Bronchial epithelial cell (primary cell): ENCODE results near the gene PDXDC1. TPM values are rescaled to one million over a fixed set of nuclear protein-coding genes. Genes with fewer than 3 reads are reported as not detected.
"Not testable (repeated sequence)": the region's sequence is repeated elsewhere in the genome, so short reads cannot be mapped to it uniquely, and the experiment has no call there.

Experiments
- DNase-seq: peaks from one replicate; pipeline ENCODE4 v3.0.0-alpha.2; 2010; ENCODE audit warnings: low read depth
- FAIRE-seq: peaks from 2 replicates; lab custom pipeline; 2011; peaks lifted over from hg19 to GRCh38; lab: Jason Lieb, UNC
- H3K27me3 ChIP-seq: 2 replicates; pipeline ENCODE4 v1.5.1; 2011; ENCODE audit warnings: low read length; ENCODE audit not compliant: control insufficient read depth, insufficient read depth
- H3K36me3 ChIP-seq: 2 replicates; pipeline ENCODE4 v1.5.1; 2011; ENCODE audit warnings: low read length; ENCODE audit not compliant: control insufficient read depth, insufficient read depth
- H3K4me3 ChIP-seq: 2 replicates; pipeline ENCODE4 v1.5.1; 2011; ENCODE audit warnings: mild to moderate bottlenecking, low read depth, low read length, control low read depth
- total RNA-seq: library from RNA; depleted of rRNA; stranded (reverse); fragments of >200 nt; gene quantifications from 2 replicates; pipeline ENCODE4 v1.2.1, GENCODE V29; 2014
- TF ChIP-seq, protein P1 (sequence below): IDR thresholded peaks from 2 replicates; pipeline ENCODE4 v1.5.1; 2011; ENCODE audit warnings: mild to moderate bottlenecking, moderate library complexity, low read length, control low read depth, inconsistent platforms; ENCODE audit not compliant: insufficient read depth, severe bottlenecking

The PDXDC1 gene
- total RNA-seq, 1 donor from 2014 or later = 71.9 TPM

DNA sequence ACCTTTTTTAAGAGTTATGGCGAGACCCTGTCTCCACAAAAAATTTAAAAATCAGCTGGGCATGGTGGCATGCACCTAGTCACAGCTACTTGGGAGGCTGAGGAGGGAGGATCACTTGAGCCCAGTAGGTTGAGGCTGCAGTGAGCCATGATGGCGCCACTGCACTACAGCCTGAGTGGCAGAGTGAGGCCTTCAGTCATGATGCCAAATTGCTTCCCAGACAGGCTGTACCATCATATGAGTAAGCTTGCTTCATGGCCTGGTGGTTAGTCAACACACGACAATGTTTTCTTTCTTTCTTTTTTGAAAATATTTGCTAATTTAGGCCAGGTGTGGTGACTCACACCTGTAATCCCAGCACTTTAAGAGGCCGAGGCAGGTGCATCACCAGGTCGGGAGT lies 68.5 kb downstream of the PDXDC1 start:
- peaks cover 8% of the 10 kb centered on the region for H3K36me3 ChIP-seq
- FAIRE-seq = no peak

DNA sequence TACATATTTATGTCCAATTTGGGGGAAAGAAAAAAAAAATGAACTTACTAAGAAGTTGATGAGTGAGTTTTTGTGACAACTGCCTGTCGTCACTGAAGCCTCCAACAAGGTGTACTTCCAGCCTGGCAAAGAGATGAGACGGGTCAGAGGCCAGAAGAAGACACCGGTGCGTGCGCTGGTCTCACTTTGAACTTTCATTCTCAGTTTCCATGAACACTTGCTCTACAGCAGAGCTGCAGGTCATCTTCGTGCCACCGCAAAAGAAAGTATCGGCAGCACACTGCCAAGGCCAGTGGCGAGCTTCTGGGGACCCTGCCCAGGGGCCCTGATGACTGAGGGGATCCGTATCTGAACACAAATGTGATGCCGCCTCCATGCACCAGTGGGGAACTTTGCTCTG lies 69.5 kb downstream of the PDXDC1 start:
- H3K36me3 ChIP-seq = peaks cover 4% of the 10 kb centered on the region

More for the DNA sequence above, 68.5 kb downstream of the PDXDC1 start:
- TF ChIP-seq, protein P1, sequence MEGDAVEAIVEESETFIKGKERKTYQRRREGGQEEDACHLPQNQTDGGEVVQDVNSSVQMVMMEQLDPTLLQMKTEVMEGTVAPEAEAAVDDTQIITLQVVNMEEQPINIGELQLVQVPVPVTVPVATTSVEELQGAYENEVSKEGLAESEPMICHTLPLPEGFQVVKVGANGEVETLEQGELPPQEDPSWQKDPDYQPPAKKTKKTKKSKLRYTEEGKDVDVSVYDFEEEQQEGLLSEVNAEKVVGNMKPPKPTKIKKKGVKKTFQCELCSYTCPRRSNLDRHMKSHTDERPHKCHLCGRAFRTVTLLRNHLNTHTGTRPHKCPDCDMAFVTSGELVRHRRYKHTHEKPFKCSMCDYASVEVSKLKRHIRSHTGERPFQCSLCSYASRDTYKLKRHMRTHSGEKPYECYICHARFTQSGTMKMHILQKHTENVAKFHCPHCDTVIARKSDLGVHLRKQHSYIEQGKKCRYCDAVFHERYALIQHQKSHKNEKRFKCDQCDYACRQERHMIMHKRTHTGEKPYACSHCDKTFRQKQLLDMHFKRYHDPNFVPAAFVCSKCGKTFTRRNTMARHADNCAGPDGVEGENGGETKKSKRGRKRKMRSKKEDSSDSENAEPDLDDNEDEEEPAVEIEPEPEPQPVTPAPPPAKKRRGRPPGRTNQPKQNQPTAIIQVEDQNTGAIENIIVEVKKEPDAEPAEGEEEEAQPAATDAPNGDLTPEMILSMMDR = no peak
- Histone ChIP-seq H3K27me3 (no peaks in the 10 kb centered on the region), H3K4me3 (no peak overlapping the region)
- DNase-seq = peak; percentile 75

DNA sequence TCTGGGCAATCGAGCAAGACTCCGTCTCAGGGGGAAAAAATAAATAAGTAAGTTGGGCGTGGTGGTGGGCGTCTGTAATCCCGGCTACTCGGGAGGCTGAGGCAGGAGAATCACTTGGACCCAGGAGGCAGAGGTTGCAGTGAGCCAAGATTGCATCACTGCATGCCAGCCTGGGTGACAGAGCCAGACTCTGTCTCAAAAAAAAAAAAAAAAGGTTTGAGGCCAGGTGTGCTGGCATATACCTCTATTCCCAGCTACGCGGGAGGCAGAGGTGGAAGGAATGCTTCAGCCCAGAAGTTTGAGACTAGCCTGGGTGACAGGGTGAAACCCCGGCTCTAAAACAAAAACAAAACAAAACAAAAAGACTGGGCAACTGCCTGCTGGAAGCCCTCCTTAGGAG lies 70.4 kb downstream of the PDXDC1 start:
- H3K4me3 ChIP-seq, H3K36me3 ChIP-seq, FAIRE-seq, H3K27me3 ChIP-seq, DNase-seq: not testable (repeated sequence)

More for the DNA sequence above, 69.5 kb downstream of the PDXDC1 start:
- TF ChIP-seq, protein P1 = no peak
- Histone ChIP-seq H3K27me3 (no peaks in the 10 kb centered on the region), H3K4me3 (no peak overlapping the region)
- DNase-seq = no peak
- FAIRE-seq = no peak

DNA sequence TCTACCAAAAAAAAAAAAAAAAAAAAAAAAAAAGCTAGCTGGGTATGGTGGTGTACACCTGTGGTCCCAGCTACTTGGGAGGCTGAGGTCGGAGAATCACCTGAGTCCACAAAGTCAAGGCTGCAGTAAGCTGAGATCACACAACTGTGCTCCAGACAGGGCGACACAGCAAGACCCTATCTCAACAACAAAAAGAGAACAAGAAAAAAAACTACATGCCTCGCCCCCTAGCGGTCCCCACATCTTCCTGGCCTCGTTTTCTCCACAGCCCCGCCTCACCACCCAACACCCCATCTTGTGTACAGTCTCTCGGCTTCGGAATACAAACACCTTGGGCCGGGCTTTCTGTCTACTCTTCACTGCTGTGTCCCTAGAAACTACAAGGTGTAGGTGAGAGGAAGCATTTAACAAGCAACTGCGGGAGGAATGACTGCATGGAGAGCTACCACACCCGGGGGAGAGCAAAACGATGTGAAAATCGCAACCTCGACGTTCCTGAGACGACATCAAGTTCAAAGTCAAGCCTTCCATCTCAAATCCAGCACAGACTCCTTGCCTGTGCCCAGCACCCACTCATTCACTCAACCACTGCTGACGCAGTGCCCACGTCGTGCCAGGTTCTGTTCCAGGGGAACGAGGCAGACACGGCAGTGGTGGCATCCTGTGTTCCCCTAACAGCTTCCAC lies 72.0 kb downstream of the PDXDC1 start:
- DNase-seq (no peak), FAIRE-seq (no peak)
- Histone ChIP-seq H3K36me3 (peaks cover 2% of the 10 kb centered on the region), H3K4me3 (no peak overlapping the region), H3K27me3 (no peaks in the 10 kb centered on the region)
- TF ChIP-seq, protein P1 = no peak

DNA sequence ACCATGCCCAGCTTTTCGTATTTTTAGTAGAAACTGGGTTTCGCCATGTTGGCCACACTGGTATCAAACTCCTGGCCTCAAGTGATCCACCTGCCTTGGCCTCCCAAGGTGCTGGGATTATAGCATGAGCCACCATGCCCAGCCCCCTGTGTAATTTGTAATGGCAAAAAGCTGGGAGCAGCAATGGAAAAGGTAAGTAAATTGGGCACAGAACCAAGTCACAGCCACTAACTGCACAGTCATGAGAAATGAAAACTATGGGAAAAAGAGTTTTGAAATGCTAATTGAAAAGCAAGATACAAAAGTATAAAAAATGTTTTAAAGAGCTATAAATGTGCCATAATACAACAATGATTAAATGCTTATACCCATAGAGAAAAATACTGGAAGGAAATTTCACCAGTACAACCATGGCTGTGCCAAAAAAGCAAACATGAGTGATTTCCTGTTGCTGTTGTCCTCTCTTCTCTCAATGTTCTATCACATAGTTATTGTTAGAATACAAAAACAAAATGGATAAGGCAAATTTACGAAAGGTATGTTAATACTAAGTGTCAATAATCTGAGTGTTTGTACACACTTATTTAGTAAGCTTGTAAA lies 74.9 kb downstream of the PDXDC1 start:
- Histone ChIP-seq H3K36me3 (peaks cover 2% of the 10 kb centered on the region), H3K27me3 (no peaks in the 10 kb centered on the region), H3K4me3 (no peak overlapping the region)
- TF ChIP-seq, protein P1 = no peak
- DNase-seq = no peak
- no peak for FAIRE-seq

DNA sequence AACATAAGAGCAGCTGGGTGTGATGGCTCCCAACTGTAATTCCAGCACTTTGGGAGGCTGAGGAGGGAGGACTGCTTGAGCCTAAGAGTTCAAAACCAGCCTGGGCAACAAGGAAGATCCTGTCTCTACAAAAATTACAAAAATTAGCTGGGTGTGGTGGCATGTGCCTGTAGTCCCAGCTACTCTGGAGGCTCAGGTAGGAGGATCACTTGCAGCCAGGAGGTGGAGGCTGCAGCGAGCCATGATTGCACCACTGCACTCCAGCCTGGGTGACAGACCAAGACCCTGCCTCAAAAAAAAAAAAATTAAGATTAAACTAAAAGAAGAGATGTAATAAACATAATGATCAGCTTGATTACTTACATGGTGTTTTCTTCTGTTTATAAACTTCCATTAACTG lies 75.6 kb downstream of the PDXDC1 start:
- not testable (repeated sequence) for FAIRE-seq, H3K4me3 ChIP-seq, DNase-seq, H3K27me3 ChIP-seq, H3K36me3 ChIP-seq
